ENCODE measurements around the gene PLEKHD1. TPM values are rescaled to one million over a fixed set of nuclear protein-coding genes. Genes with fewer than 3 reads are reported as not detected.
"Not testable (repeated sequence)": the region's sequence is repeated elsewhere in the genome, so short reads cannot be mapped to it uniquely, and the experiment has no call there.

PLEKHD1 gene
- total and polyA plus RNA-seq, 8 donors: 0.03 to 0.19 (median 0.08) TPM; not detected in 2

- 52 to 66% methylated on average over 4 of the region's 4 CpGs for WGBS, 2 donors
- FAIRE-seq (no peak), ATAC-seq (no peak), DNase-seq (no peak)
- Histone ChIP-seq H3K4me1 (no peaks in the 10 kb centered on the region), H3K27me3 (no peaks in the 10 kb centered on the region), H3K9me3 (no peaks in the 10 kb centered on the region), H3K4me3 (no peak overlapping the region), H3K27ac (no peak overlapping the region), H3K36me3 (no peaks in the 10 kb centered on the region)
- intact Hi-C loops (cut with DNase I): no loop called here
- no peak for TF ChIP-seq CTCF (IDR thresholded peaks at IDR 0.05)
Observed at GRCh38 chr14:69493038-69493437, 8.5 kb downstream of the PLEKHD1 start.

DNA sequence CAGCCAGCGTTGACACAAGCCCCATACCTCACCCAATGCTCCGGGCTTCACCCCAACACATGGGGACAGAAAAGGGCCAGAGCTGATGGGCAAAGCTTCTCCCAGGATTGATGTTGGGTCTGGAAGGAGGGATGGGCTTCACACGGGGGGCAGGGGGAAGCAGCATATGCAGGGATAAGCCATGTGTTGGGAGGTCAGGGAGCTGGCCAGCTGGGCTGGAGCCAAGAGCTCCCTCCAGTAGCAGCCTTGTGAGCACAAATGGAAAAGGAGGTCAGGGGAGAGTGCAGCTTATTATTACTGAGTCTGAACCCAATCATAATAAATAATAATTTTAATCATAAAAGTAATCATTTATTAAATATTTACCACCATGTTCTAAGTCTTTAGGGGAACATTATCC is 9.3 kb downstream of the PLEKHD1 start:
- TF ChIP-seq CTCF (IDR thresholded peaks at IDR 0.05): no peak
- Histone ChIP-seq H3K4me1 (no peaks in the 10 kb centered on the region), H3K27ac (no peak overlapping the region), H3K36me3 (no peaks in the 10 kb centered on the region), H3K9me3 (no peaks in the 10 kb centered on the region), H3K27me3 (no peaks in the 10 kb centered on the region), H3K4me3 (no peak overlapping the region)
- WGBS, 2 donors: 50 to 54% methylated on average over 3 of the region's 3 CpGs
- DNase-seq (no peak), ATAC-seq (no peak), FAIRE-seq (no peak)
- intact Hi-C loops (cut with DNase I): no loop called here

GRCh38 chr14:69495341-69495921 is 10.9 kb downstream of the PLEKHD1 start:
- ATAC-seq (no peak), DNase-seq (peak in 1 of 6 donors; percentile 5), FAIRE-seq (no peak)
- H3K27ac ChIP-seq: no peak overlapping the region
- 88 to 91% methylated on average over 5 of the region's 5 CpGs for WGBS, 2 donors
- no peaks in the 10 kb centered on the region for H3K27me3 ChIP-seq
- intact Hi-C loops (cut with DNase I): no loop called here
- H3K9me3 ChIP-seq: no peaks in the 10 kb centered on the region
- no peak overlapping the region for H3K4me3 ChIP-seq
- TF ChIP-seq CTCF (IDR thresholded peaks at IDR 0.05): no peak
- H3K36me3 ChIP-seq: no peaks in the 10 kb centered on the region
- no peaks in the 10 kb centered on the region for H3K4me1 ChIP-seq

GRCh38 chr14:69497866-69498265 is 13.3 kb downstream of the PLEKHD1 start:
- DNase-seq; ATAC-seq; H3K27ac ChIP-seq; H3K36me3 ChIP-seq; H3K4me3 ChIP-seq; H3K9me3 ChIP-seq; H3K4me1 ChIP-seq; H3K27me3 ChIP-seq; intact Hi-C loops (cut with DNase I); FAIRE-seq: not testable (repeated sequence)
- WGBS, 2 donors: 91 to 95% methylated on average over 4 of the region's 4 CpGs

- H3K36me3 ChIP-seq; H3K4me1 ChIP-seq; H3K27me3 ChIP-seq; H3K9me3 ChIP-seq; H3K27ac ChIP-seq; ATAC-seq; H3K4me3 ChIP-seq; FAIRE-seq; intact Hi-C loops (cut with DNase I); DNase-seq: not testable (repeated sequence)
- WGBS, 2 donors: 91 to 92% methylated on average over 4 of the region's 4 CpGs
Observed at GRCh38 chr14:69498286-69498685, 13.8 kb downstream of the PLEKHD1 start.

DNA sequence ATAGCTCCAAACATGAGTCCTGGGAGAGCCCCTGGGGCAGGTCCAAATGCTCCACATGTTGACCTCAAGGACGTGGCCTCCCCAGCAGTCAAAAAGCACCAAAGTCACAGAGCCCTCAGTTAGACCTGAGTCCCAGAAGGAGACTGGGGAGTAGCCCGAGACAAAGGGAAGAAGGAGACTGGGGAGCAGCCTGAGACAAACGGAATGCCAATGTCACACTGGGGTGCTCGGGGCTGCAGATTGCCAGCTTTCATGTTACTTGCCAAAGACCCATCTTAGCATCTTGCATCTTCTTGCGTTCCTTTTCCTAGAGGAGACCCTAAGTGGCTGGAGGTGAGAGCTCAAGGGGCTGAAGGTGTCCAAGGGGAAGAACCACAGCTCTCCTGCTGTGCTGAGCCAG is 14.9 kb downstream of the PLEKHD1 start:
- Histone ChIP-seq H3K9me3 (no peaks in the 10 kb centered on the region), H3K27ac (no peak overlapping the region), H3K27me3 (no peaks in the 10 kb centered on the region), H3K4me1 (no peaks in the 10 kb centered on the region), H3K36me3 (no peaks in the 10 kb centered on the region), H3K4me3 (no peak overlapping the region)
- DNase-seq (no peak), ATAC-seq (no peak), FAIRE-seq (no peak)
- intact Hi-C loops (cut with DNase I): no loop called here
- WGBS, 2 donors: 80 to 84% methylated on average over 5 of the region's 5 CpGs
- no peak for TF ChIP-seq CTCF (IDR thresholded peaks at IDR 0.05)
